H1 (cell line): Measurements from ENCODE around the gene TNRC6B. TPM values are rescaled to one million over a fixed set of nuclear protein-coding genes. Genes with fewer than 3 reads are reported as not detected.

Experiments
- CTCF ChIA-PET: fragments of 300-600 bp; sonication (Branson Sonifier 250); formaldehyde crosslinking; loops from one replicate; lab custom pipeline; 2021; ENCODE audit not compliant: partially characterized antibody; lab: Charles Lee
- POLR2A ChIA-PET: fragments of 300-600 bp; sonication (Branson Sonifier 250); formaldehyde crosslinking; loops from one replicate; lab custom pipeline; 2021; ENCODE audit warnings: inconsistent platforms; ENCODE audit not compliant: partially characterized antibody; lab: Charles Lee
- DNase-seq, 2 experiments: peaks; one replicate each; pipeline versions ENCODE4 v3.0.0 to v3.0.0-alpha.2; 2010 to 2022; ENCODE audit warnings: low spot score in 2 of 2, low read depth in 1 of 2, mixed read lengths in 1 of 2
- FAIRE-seq: peaks from 2 replicates; lab custom pipeline; 2011; peaks lifted over from hg19 to GRCh38; lab: Jason Lieb, UNC
- H2AFZ ChIP-seq: 2 replicates; pipeline ENCODE4 v1.8.1; 2012; ENCODE audit warnings: low read length, inconsistent platforms
- H2AK5ac ChIP-seq: 2 replicates; pipeline ENCODE4 v1.6.1; 2013; ENCODE audit warnings: low read depth, low read length
- H2BK120ac ChIP-seq: replicated peaks from 2 replicates; pipeline ENCODE3; 2013; ENCODE audit warnings: low read depth, low read length, inconsistent platforms
- H2BK12ac ChIP-seq: 2 replicates; pipeline ENCODE4 v1.6.1; 2013; ENCODE audit warnings: low read depth, low read length
- H2BK15ac ChIP-seq: 2 replicates; pipeline ENCODE4 v1.6.1; 2013; ENCODE audit warnings: low read length
- H2BK20ac ChIP-seq: 2 replicates; pipeline ENCODE4 v1.6.1; 2013; ENCODE audit warnings: low read length
- H2BK5ac ChIP-seq: 2 replicates; pipeline ENCODE4 v1.6.1; 2013; ENCODE audit warnings: low read depth, low read length
- H3K14ac ChIP-seq: 2 replicates; pipeline ENCODE4 v1.6.1; 2013; ENCODE audit warnings: inconsistent platforms; ENCODE audit not compliant: insufficient read length
- H3K18ac ChIP-seq: 2 replicates; pipeline ENCODE4 v1.6.1; 2013; ENCODE audit warnings: low read length; ENCODE audit errors: extremely low read depth
- H3K23ac ChIP-seq: 2 replicates; pipeline ENCODE4 v1.6.1; 2013; ENCODE audit warnings: inconsistent platforms; ENCODE audit not compliant: insufficient read length
- H3K23me2 ChIP-seq: 2 replicates; pipeline ENCODE4 v1.6.1; 2013; ENCODE audit warnings: low read depth, low read length
- H3K27ac ChIP-seq: 2 replicates; pipeline ENCODE4 v1.6.1; 2011; ENCODE audit warnings: low read depth, low read length, inconsistent platforms
- H3K27me3 ChIP-seq, 4 experiments: replicated peaks in 1 of 4; 1 replicate in 1 of 4; 2 replicates in 3 of 4; pipeline versions ENCODE4 v1.6.1 to v1.8.1; 2011 to 2013; ENCODE audit warnings: low read length in 3 of 4, mild to moderate bottlenecking in 3 of 4, inconsistent platforms in 2 of 4, mixed read lengths in 2 of 4, moderate library complexity in 1 of 4; ENCODE audit not compliant: control insufficient read depth in 3 of 4, insufficient read depth in 3 of 4; ENCODE audit errors: extremely low read depth in 1 of 4
- H3K36me3 ChIP-seq, 4 experiments: 2 replicates each; pipeline versions ENCODE4 v1.6.1 to v1.8.1; 2011 to 2013; ENCODE audit warnings: mild to moderate bottlenecking in 4 of 4, low read length in 3 of 4, moderate library complexity in 2 of 4, control low read depth in 1 of 4, inconsistent platforms in 1 of 4; ENCODE audit not compliant: insufficient read depth in 4 of 4, control insufficient read depth in 2 of 4
- H3K4ac ChIP-seq: replicated peaks from 2 replicates; pipeline ENCODE3; 2013; ENCODE audit warnings: low read length, low read depth, mixed read lengths, inconsistent platforms; ENCODE audit not compliant: insufficient read length
- H3K4me1 ChIP-seq, 4 experiments: replicated peaks in 1 of 4; 1 replicate in 1 of 4; 2 replicates in 3 of 4; pipeline versions ENCODE4 v1.6.1 to v1.8.1; 2011 to 2013; ENCODE audit warnings: low read length in 3 of 4, inconsistent platforms in 2 of 4, mixed read lengths in 1 of 4; ENCODE audit not compliant: insufficient read depth in 4 of 4, control insufficient read depth in 3 of 4
- H3K4me2 ChIP-seq, 2 experiments: 2 replicates each; pipeline versions ENCODE4 v1.6.1 to v1.8.1; 2011 to 2013; ENCODE audit warnings: low read depth in 2 of 2, low read length in 2 of 2, control low read depth in 1 of 2, inconsistent platforms in 1 of 2, mild to moderate bottlenecking in 1 of 2; ENCODE audit not compliant: insufficient read depth in 1 of 2
- H3K4me3 ChIP-seq, 4 experiments: fragments of 200-600, 300-600 bp in 1 of 4; sonication (generic), shearing (Covaris generic), sonication (Bioruptor Twin) in 1 of 4; 2 replicates each; pipeline versions ENCODE4 v1.5.1 to v1.8.1; 2011 to 2016; ENCODE audit warnings: low read length in 4 of 4, low read depth in 3 of 4, control low read depth in 2 of 4, inconsistent platforms in 2 of 4, mild to moderate bottlenecking in 2 of 4, mixed read lengths in 1 of 4, moderate library complexity in 1 of 4; ENCODE audit not compliant: insufficient read depth in 2 of 4; ENCODE audit errors: extremely low read depth in 1 of 4
- H3K56ac ChIP-seq: replicated peaks from 2 replicates; pipeline ENCODE3; 2013; ENCODE audit warnings: low read depth, mild to moderate bottlenecking, mixed read lengths, low read length, inconsistent platforms; ENCODE audit not compliant: insufficient read length
- H3K79me1 ChIP-seq: 2 replicates; pipeline ENCODE4 v1.6.1; 2013; ENCODE audit warnings: low read depth, low read length, control low read depth
- H3K79me2 ChIP-seq, 2 experiments: 2 replicates each; pipeline versions ENCODE4 v1.6.1 to v1.8.1; 2012 to 2013; ENCODE audit warnings: low read length in 2 of 2, mild to moderate bottlenecking in 2 of 2, inconsistent platforms in 1 of 2; ENCODE audit not compliant: insufficient read depth in 2 of 2, control insufficient read depth in 1 of 2
- H3K9ac ChIP-seq, 4 experiments: replicated peaks in 1 of 4; 1 replicate in 1 of 4; 2 replicates in 3 of 4; pipeline versions ENCODE4 v1.6.1 to v1.8.1; 2011 to 2013; ENCODE audit warnings: low read depth in 3 of 4, low read length in 3 of 4, control low read depth in 2 of 4, mild to moderate bottlenecking in 2 of 4, moderate library complexity in 2 of 4, inconsistent platforms in 1 of 4; ENCODE audit errors: extremely low read depth in 1 of 4
- H3K9me3 ChIP-seq, 2 experiments: 2 replicates each; pipeline versions ENCODE4 v1.6.1 to v1.8.1; 2012 to 2013; ENCODE audit warnings: mild to moderate bottlenecking in 2 of 2, moderate library complexity in 2 of 2, control low read depth in 1 of 2, inconsistent platforms in 1 of 2, low read depth in 1 of 2, low read length in 1 of 2, mixed read lengths in 1 of 2; ENCODE audit not compliant: insufficient read depth in 2 of 2
- H4K20me1 ChIP-seq, 2 experiments: replicated peaks in 1 of 2; 2 replicates each; pipeline versions ENCODE3 to v1.8.1; 2011 to 2013; ENCODE audit warnings: inconsistent platforms in 2 of 2, low read length in 2 of 2, mild to moderate bottlenecking in 1 of 2; ENCODE audit not compliant: insufficient read depth in 2 of 2, control insufficient read depth in 1 of 2
- H4K5ac ChIP-seq: 2 replicates; pipeline ENCODE4 v1.6.1; 2013; ENCODE audit warnings: low read length, low read depth, mixed read lengths, inconsistent platforms; ENCODE audit not compliant: insufficient read length
- H4K8ac ChIP-seq: 2 replicates; pipeline ENCODE4 v1.8.0; 2013; ENCODE audit warnings: mild to moderate bottlenecking, moderate library complexity, low read length, inconsistent platforms; ENCODE audit not compliant: insufficient read depth; ENCODE audit errors: extremely low read depth
- H4K91ac ChIP-seq: replicated peaks from 2 replicates; pipeline ENCODE3; 2013; ENCODE audit warnings: low read length, mixed read lengths, inconsistent platforms; ENCODE audit not compliant: insufficient read length
- ASH2L ChIP-seq: fragments of 200-600, 300-600 bp; sonication (generic); IDR thresholded peaks from one replicate; pipeline ENCODE4 v1.7.1; 2017; ENCODE audit warnings: low read length
- BCL11A ChIP-seq, 2 experiments: IDR thresholded peaks; one replicate each; pipeline ENCODE4 v1.6.1; 2011; ENCODE audit warnings: low read depth in 2 of 2, low read length in 2 of 2, mild to moderate bottlenecking in 2 of 2
- EP300 ChIP-seq, 2 experiments: IDR thresholded peaks; 1 replicate in 1 of 2; 2 replicates in 1 of 2; pipeline ENCODE4 v1.6.1; 2011 to 2012; ENCODE audit warnings: low read depth in 2 of 2, low read length in 2 of 2, mild to moderate bottlenecking in 2 of 2, borderline replicate concordance in 1 of 2, inconsistent platforms in 1 of 2, moderate library complexity in 1 of 2
- KDM1A ChIP-seq: fragments of 200-600, 300-600 bp; sonication (generic); IDR thresholded peaks from 2 replicates; pipeline ENCODE4 v1.7.1; 2016; ENCODE audit warnings: mild to moderate bottlenecking, low read length, borderline replicate concordance
- RBBP5 ChIP-seq: IDR thresholded peaks from 2 replicates; pipeline ENCODE4 v1.7.1; 2012; ENCODE audit warnings: low read depth, mild to moderate bottlenecking, inconsistent platforms, low read length, moderate library complexity, borderline replicate concordance
- SIN3A ChIP-seq, 2 experiments: IDR thresholded peaks in 1 of 2; conservative IDR thresholded peaks in 1 of 2; 2 replicates each; pipeline ENCODE4 v1.6.1; 2011 to 2012; ENCODE audit warnings: low read length in 2 of 2, improper control_type of control experiment in 1 of 2, low read depth in 1 of 2, mild to moderate bottlenecking in 1 of 2
- TCF12 ChIP-seq: IDR thresholded peaks from 2 replicates; pipeline ENCODE4 v1.6.1; 2011; ENCODE audit warnings: low read depth, mild to moderate bottlenecking, low read length
- WGBS, 2 experiments: shearing (Covaris generic) in 1 of 2; methylation state at CpG; one replicate each; pipeline versions ENCODE4 v1.1.6 to v1.1.7; 2013 to 2015; ENCODE audit warnings: low lambda C conversion rate in 2 of 2, mixed read lengths in 2 of 2, inconsistent platforms in 1 of 2, low coverage in 1 of 2, missing lambda C conversion rate in 1 of 2; ENCODE audit not compliant: insufficient replicate concordance in 2 of 2, insufficient coverage in 1 of 2, insufficient read length in 1 of 2; ENCODE audit errors: extremely low coverage in 1 of 2, missing lambda C conversion rate in 1 of 2; 5-methylcytosine and 5-hydroxymethylcytosine counted together
- polyA plus RNA-seq, 7 experiments: library from polyadenylated mRNA; depleted of rRNA in 3 of 7; stranded (reverse) in 5 of 7; unstranded in 2 of 7; fragments of >200 nt in 5 of 7; fragments of 200-250 nt in 2 of 7; gene quantifications; 1 replicate in 5 of 7; 2 replicates in 1 of 7; 4 replicates in 1 of 7; pipeline versions ENCODE4 v1.2.1 to v1.2.3, GENCODE V29; 2011 to 2013; ENCODE audit warnings: missing spikeins in 2 of 7, mixed read lengths in 2 of 7
- total RNA-seq: library from RNA; stranded (reverse); fragmentation: NEBNext Ultra II Directional; extraction: Animal tissue kit (Norgen Biotek cat#: 25700); gene quantifications from 2 replicates; pipeline ENCODE4 v1.2.1, GENCODE V29; 2021

TNRC6B gene
- total and polyA plus RNA-seq, 2 of the 8 experiments (the other 6 are each of a cell fraction or from before 2014, with no cell fraction given): 12.5 to 48.9 TPM

- Histone ChIP-seq H3K18ac (no peak overlapping the region), H3K56ac (no peak overlapping the region), H4K20me1 (peaks cover 0 to 3% of the 10 kb centered on the region in 2 experiments), H3K79me2 (no peaks in the 10 kb centered on the region), H3K36me3 (peaks cover 19 to 73% (median 45%) of the 10 kb centered on the region in 4 experiments), H4K91ac (no peak overlapping the region), H3K27me3 (no peaks in the 10 kb centered on the region), H3K4me1 (no peaks in the 10 kb centered on the region), H3K23ac (no peak overlapping the region), H3K14ac (no peak overlapping the region), H3K9ac (no peak overlapping the region), H2AK5ac (no peak overlapping the region), H3K9me3 (no peaks in the 10 kb centered on the region), H2AFZ (no peak overlapping the region), H3K4me2 (no peak overlapping the region), H2BK12ac (no peak overlapping the region), H3K4me3 (no peak overlapping the region), H3K79me1 (no peaks in the 10 kb centered on the region), H2BK20ac (no peak overlapping the region), H4K5ac (no peak overlapping the region), H3K27ac (no peak overlapping the region), H4K8ac (no peak overlapping the region), H2BK15ac (no peak overlapping the region), H3K23me2 (no peaks in the 10 kb centered on the region), H2BK5ac (no peak overlapping the region), H3K4ac (no peak overlapping the region), H2BK120ac (no peak overlapping the region)
- WGBS, 2 experiments: 99% methylated on average over 5 of the region's 5 CpGs; no CpG with 5 or more reads in 1 of the 2 experiments
- TF ChIP-seq RBBP5 (no peak), EP300 (IDR thresholded peaks at IDR 0.05; ENCODE audit: borderline replicate concordance in 1 of 2, low read depth in 2 of 2, low read length in 2 of 2) (no peak), KDM1A (no peak), ASH2L (no peak), SIN3A (conservative IDR thresholded peaks at IDR 0.05 in 1 of 2, IDR thresholded peaks at IDR 0.05 in 1 of 2; ENCODE audit: low read depth in 1 of 2, low read length in 2 of 2) (no peak), BCL11A (IDR thresholded peaks at IDR 0.05; ENCODE audit: low read depth in 2 of 2, low read length in 2 of 2) (no peak), TCF12 (no peak)
- ChIA-PET POLR2A (no interaction called here), CTCF (no interaction called here)
- DNase-seq (no peak), FAIRE-seq (no peak)
These were observed 127.9 kb downstream of the TNRC6B start for GRCh38 chr22:40305625-40306024.
